HG02885 (cell line): ENCODE data around the gene ACOT13.
"Not testable (repeated sequence)": the region's sequence is repeated elsewhere in the genome, so short reads cannot be mapped to it uniquely, and the experiment has no call there.

Source experiments
- ATAC-seq: cut with Tn5 transposase; IDR thresholded peaks from one replicate; pipeline ENCODE4 v1.9.1; 2021; ENCODE audit warnings: mild to moderate bottlenecking; ENCODE audit not compliant: unreplicated experiment, poor library complexity

ACOT13 gene

GRCh38 chr6:24660105-24660504 lies 6.8 kb upstream of the ACOT13 start:
- ATAC-seq, result no peak

GRCh38 chr6:24661759-24662158 lies 5.1 kb upstream of the ACOT13 start:
- ATAC-seq, result not testable (repeated sequence)

- no peak for ATAC-seq
These were observed 4.6 kb upstream of the ACOT13 start for GRCh38 chr6:24662236-24662635.

GRCh38 chr6:24663189-24663588 lies 3.7 kb upstream of the ACOT13 start:
- no peak for ATAC-seq

- ATAC-seq, result no peak
These were observed 2.6 kb upstream of the ACOT13 start for GRCh38 chr6:24664046-24664987.

- peak; percentile 28 for ATAC-seq
These were observed 708 bp upstream of the ACOT13 start for GRCh38 chr6:24666097-24666640.

GRCh38 chr6:24667378-24667803 lies 514 bp downstream of the ACOT13 start:
- ATAC-seq, result no peak

- ATAC-seq, result peak; percentile 56
These were observed 1.5 kb downstream of the ACOT13 start for GRCh38 chr6:24668066-24668996.

- ATAC-seq, result no peak
These were observed 2.1 kb downstream of the ACOT13 start for GRCh38 chr6:24668997-24669361.

GRCh38 chr6:24670492-24670891 lies 3.6 kb downstream of the ACOT13 start:
- ATAC-seq, result not testable (repeated sequence)

- not testable (repeated sequence) for ATAC-seq
These were observed 4.2 kb downstream of the ACOT13 start for GRCh38 chr6:24671077-24671476.

GRCh38 chr6:24672620-24673182 lies 5.8 kb downstream of the ACOT13 start:
- no peak for ATAC-seq

GRCh38 chr6:24673625-24674024 lies 6.7 kb downstream of the ACOT13 start:
- ATAC-seq, result no peak

- not testable (repeated sequence) for ATAC-seq
These were observed 12.0 kb downstream of the ACOT13 start for GRCh38 chr6:24678792-24679352.

- no peak for ATAC-seq
These were observed 13.7 kb downstream of the ACOT13 start for GRCh38 chr6:24680582-24680981.

GRCh38 chr6:24683297-24684296 lies 16.7 kb downstream of the ACOT13 start:
- no peak for ATAC-seq

GRCh38 chr6:24686408-24686807 lies 19.5 kb downstream of the ACOT13 start:
- no peak for ATAC-seq

- ATAC-seq, result no peak
These were observed 20.1 kb downstream of the ACOT13 start for GRCh38 chr6:24686946-24687345.

- ATAC-seq, result no peak
These were observed 23.1 kb downstream of the ACOT13 start for GRCh38 chr6:24689964-24690363.
